HG03565 (cell line): ENCODE measurements around the gene ATP5MC3.
A peak's percentile ranks its signal among the peaks of the same experiment; 100 is the strongest.

Source experiments
- ATAC-seq: cut with Tn5 transposase; IDR thresholded peaks from one replicate; pipeline ENCODE4 v1.9.1; 2021; ENCODE audit warnings: mild to moderate bottlenecking, moderate library complexity; ENCODE audit not compliant: unreplicated experiment

ATP5MC3 gene

DNA sequence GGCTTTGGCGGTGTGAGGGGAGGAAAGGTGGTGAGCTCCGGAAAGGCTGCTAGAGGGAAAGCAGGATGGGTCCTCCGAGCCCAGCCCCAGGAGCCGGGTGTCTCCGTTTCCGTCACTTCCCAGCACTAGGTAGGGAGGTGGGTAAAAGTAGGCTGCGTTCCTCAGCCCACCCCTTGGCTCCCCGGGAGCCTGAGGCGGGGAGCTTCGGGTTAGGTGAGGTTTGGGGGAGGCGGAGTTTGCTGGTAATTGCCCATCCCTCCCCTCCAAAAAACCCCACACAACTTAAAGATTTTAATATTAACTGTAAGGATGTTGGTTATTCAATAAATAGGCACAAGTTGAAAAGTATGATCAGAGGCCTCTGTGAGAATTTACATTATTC, 13.0 kb downstream of the ATP5MC3 start:
- peak; percentile 8 for ATAC-seq

- peak; percentile 93 for ATAC-seq
Observed at GRCh38 chr2:175167792-175168563, 13.5 kb downstream of the ATP5MC3 start, which contains the start of gene ATF2. ATF2 (minus strand) TSS chr2:175168203; CDS start chr2:175136443, 31,760 bp downstream.

GRCh38 chr2:175167076-175167791, 14.3 kb downstream of the ATP5MC3 start:
- ATAC-seq: no peak

GRCh38 chr2:175166216-175166824, 15.2 kb downstream of the ATP5MC3 start:
- no peak for ATAC-seq

DNA sequence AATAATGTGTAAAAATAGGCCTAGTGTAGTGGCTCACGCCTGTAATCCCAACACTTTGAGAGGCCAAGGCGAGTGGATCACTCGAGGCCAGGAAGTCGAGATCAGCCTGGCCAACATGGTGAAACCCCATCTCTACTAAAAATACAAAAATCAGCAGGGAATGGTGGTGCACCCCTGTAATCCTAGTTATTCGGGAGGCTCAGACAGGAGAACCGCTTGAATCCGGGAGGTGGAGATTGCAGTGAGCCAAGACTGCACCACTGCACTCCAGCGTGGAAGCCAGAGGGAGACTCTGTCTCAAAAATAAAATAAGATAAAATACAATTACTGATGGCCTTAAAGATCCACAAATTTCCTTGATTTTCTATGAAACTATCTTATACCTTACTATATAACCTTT, 17.3 kb downstream of the ATP5MC3 start:
- no peak for ATAC-seq

DNA sequence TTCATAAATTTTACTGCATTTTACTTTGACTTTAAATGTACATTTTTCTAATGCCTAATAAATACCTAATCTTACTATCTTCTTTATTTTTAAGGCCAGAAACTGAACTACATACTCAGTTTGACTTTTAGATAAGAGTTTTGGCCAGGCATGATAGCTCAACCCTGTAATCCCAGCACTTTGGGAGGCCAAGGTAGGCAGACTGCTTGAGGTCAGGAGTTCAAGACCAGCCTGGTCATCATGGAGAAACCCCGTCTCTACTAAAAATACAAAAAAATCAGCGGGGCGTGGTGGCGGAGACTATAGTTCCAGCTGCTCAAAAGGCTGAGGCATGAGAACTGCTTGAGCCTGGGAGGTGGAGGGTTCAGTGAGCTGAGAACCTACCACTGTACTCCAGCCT, 22.6 kb downstream of the ATP5MC3 start:
- no peak for ATAC-seq

GRCh38 chr2:175156534-175156933, 25.0 kb downstream of the ATP5MC3 start:
- ATAC-seq: no peak

DNA sequence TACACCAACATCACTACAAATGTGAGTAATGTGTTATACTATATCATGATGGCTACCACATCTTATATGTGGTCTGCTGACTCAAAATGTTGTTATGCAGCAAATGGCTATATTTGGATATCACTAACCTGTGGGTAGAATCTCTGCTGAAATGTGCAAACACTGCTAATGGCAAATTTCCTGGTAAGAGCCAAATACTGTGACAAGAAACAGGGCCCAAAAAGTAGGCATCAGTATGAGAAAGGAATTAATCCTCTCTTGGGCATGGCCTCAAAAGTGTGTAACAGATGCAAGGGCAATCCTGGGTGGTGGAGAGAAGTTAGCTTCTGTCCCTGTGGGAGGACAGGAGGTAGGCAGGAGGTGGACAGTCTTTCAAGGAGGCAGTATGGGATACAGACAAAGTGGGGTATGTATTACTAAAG, 26.8 kb downstream of the ATP5MC3 start:
- ATAC-seq: peak; percentile 93

DNA sequence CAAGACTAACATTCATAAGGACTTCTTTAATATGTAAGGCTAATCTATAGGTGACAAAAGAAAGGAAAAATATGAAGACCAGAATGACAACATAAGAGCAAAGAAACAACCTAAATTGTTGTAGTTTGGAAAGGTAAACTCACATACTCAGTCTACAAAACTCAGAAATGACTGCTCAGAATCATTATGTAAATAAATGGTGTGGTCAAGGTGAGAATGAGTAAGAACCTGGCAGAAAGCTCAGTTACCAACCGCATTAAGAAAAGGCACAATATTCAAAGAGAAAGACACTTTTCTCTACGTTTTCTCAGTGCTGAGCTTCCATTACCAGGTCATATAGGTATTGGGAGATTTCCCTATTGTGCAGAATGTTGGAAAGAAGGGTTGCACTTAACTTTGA, 29.3 kb downstream of the ATP5MC3 start:
- ATAC-seq: peak; percentile 68

- ATAC-seq: no peak
Observed at GRCh38 chr2:175151791-175152190, 29.7 kb downstream of the ATP5MC3 start.

GRCh38 chr2:175147186-175147585, 34.3 kb downstream of the ATP5MC3 start:
- ATAC-seq: no peak

GRCh38 chr2:175143678-175144077, 37.8 kb downstream of the ATP5MC3 start:
- no peak for ATAC-seq

DNA sequence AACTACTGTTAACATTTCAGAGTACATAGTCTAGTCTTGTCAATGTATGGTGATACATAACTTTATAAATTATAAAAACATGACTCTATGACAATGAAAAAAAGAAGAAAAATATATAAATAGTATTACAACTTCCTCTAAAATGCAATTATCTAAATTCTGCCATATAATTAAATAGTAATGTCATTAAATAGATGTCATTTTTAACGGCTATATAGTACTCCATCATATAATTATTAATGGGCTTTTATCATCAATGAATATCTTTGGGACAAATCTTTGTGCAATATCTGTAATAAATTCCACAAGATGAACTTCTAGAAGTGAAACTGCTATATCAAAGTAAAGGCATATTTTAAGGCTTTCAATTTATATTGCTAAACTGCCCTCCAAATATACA, 38.3 kb downstream of the ATP5MC3 start:
- no peak for ATAC-seq

DNA sequence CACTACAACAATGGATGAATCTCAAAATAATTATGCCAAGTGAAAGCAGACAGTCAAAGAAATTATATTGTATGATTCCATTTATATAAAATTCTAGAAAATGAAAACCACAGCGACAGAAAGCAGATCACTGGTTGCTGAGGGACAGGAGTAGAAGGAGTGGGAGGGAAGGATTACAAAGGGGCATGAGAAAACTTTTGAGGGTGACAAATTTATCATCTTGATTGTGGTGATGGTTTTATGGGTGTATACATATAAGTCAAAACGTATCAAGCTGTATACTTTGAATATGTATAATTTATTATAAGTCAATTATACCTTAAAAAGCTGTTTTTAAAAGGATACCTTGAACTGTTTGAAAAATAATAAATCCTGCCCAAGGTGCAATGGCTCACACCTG, 41.2 kb downstream of the ATP5MC3 start:
- no peak for ATAC-seq

GRCh38 chr2:175137793-175138192, 43.7 kb downstream of the ATP5MC3 start:
- no peak for ATAC-seq

DNA sequence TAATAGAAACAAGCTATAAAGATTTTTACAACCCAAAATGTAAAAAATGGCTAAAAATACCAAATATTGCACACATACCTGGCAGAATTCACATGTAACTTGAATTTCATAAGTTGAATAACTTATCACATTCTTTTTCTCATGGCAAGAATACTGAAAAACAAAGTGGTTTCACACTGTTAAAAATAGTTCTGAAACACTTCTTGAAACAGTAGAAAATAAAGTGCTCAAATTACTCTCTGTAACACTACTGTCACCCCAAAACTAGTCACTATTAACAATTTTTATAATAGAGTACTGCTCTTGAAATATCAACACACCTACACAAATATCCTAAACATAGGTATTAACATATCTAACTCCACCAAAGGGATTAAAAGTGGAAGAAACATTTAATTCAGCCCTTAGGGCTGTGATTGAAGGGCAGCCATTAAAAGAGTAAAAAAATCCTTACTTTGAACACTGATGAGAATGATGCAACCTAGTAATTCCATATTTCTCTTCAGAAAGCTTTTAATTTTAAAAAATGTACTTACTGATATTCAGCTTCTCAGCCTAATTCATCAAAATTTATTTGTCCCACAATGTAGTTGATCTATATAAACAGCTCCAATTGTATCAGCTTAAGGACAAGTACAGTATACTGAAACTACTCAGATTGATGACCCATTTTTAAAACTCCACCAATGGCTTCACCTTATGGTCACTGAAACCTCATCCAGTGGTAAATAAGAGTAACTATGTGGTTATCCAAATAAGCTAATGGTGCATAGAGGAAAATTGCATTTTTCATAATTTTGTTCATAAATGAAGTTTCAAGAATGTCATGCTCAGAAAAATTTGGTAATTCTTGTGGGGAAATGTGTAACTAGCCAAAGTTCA, 44.9 kb downstream of the ATP5MC3 start:
- peak; percentile 50 for ATAC-seq

GRCh38 chr2:175135862-175136261, 45.6 kb downstream of the ATP5MC3 start:
- no peak for ATAC-seq

GRCh38 chr2:175135177-175135576, 46.3 kb downstream of the ATP5MC3 start:
- no peak for ATAC-seq

DNA sequence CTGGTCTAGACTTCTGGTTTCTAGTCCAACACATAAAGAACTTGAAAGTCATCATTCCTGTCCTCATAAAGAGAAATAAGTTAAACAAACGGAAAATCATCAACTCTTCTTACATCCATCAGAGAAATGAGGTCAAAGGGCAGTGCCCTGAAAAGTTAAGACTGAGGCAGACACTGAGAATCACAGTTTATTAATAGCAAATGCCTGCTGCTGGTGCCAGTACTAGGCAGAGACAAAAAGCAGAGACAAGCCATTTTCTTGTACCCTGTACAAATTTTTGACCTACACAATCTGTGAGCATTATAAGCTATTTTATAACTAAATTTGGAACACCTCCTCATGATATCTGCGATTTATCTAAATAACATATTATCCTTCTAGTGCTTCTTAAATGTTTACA, 50.3 kb downstream of the ATP5MC3 start:
- ATAC-seq: no peak

- no peak for ATAC-seq
Observed at GRCh38 chr2:175126661-175127060, 54.8 kb downstream of the ATP5MC3 start.
